22Rv1 (cell line): ENCODE measurements around the gene SBK2.

Source experiments
- H3K27ac ChIP-seq: fragments of 450-650 bp; 2 replicates; pipeline ENCODE4 v1.5.1; 2017
- ZFX ChIP-seq: fragments of 450-650 bp; IDR thresholded peaks from 2 replicates; pipeline ENCODE4 v1.6.1; 2017; ENCODE audit warnings: antibody characterized with exemption, borderline replicate concordance
- TF ChIP-seq, protein P1 (sequence below): fragments of 450-650 bp; IDR thresholded peaks from 2 replicates; pipeline ENCODE4 v1.5.1; 2017; ENCODE audit warnings: mild to moderate bottlenecking

Gene SBK2

GRCh38 chr19:55566823-55567222, 29.9 kb upstream of the SBK2 start:
- no peak overlapping the region for H3K27ac ChIP-seq
- TF ChIP-seq, protein P1, sequence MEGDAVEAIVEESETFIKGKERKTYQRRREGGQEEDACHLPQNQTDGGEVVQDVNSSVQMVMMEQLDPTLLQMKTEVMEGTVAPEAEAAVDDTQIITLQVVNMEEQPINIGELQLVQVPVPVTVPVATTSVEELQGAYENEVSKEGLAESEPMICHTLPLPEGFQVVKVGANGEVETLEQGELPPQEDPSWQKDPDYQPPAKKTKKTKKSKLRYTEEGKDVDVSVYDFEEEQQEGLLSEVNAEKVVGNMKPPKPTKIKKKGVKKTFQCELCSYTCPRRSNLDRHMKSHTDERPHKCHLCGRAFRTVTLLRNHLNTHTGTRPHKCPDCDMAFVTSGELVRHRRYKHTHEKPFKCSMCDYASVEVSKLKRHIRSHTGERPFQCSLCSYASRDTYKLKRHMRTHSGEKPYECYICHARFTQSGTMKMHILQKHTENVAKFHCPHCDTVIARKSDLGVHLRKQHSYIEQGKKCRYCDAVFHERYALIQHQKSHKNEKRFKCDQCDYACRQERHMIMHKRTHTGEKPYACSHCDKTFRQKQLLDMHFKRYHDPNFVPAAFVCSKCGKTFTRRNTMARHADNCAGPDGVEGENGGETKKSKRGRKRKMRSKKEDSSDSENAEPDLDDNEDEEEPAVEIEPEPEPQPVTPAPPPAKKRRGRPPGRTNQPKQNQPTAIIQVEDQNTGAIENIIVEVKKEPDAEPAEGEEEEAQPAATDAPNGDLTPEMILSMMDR, result no peak
- no peak for TF ChIP-seq ZFX

DNA sequence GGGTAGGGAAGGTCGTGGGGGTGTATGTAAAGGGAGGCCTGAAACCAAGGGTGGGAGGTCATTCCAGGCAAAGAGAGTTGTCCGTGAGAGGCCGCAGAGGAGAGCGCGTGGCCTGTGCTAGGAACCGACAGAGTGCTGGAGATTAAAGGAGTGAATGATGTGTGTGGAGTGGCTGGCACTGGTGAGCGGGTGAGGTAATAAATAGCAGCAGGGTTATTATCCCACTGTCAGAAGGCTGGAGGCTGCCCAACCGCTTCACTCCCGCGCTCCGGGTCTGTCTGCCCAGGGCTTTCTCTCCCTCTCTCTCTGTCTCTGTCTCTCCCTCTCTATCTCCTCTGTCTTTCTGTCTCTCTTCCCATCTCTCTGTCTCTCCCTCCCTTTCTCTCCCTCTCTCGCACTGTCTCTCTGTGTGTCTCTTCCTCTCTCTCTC, 26.3 kb upstream of the SBK2 start:
- TF ChIP-seq ZFX, result no peak
- TF ChIP-seq, protein P1, result no peak
- H3K27ac ChIP-seq, result no peak overlapping the region

DNA sequence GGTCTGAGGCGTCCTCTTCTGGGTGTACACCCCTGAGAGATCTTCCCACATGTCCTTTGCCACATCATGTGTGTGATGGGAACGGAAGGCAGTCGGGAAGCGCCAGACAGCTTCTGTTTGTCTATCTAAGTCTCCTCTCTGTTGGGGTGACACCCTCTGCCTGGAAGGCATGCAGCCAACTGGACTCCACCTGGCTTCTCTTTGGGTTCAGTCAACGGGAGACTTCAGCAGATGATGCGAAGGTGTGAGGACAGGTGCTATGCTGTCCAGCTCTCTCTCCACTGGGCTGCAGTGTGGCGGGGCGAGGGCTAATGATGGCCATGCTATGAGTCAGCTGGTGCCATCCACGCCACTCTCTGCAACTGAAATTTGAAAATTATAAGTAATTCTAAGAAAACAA, 22.8 kb upstream of the SBK2 start:
- TF ChIP-seq, protein P1, result no peak
- TF ChIP-seq ZFX, result no peak

DNA sequence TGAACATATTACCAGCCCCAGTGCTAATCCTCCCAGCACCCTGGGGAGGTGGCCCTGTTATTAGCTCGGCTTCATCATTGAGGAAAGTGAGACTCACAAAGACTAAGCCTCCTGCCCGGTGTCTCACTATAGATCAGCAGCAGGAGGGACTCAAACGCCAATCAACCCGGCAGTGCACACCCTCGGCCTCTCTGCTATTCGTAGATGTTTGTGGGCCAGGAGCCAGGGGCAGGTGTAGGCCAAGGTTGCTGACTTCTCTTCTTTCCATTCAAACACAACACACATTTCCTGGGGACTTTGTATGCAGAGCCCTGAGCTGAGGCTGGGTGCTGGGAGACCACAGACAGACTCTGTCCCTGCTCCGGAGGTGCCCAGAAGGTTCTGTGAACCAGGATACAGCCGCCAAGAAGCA, 17.8 kb upstream of the SBK2 start:
- no peak overlapping the region for H3K27ac ChIP-seq
- TF ChIP-seq, protein P1, result no peak
- TF ChIP-seq ZFX, result no peak

More for the DNA sequence above, 22.8 kb upstream of the SBK2 start:
- no peak overlapping the region for H3K27ac ChIP-seq

- TF ChIP-seq, protein P1, result no peak
- no peak for TF ChIP-seq ZFX
- H3K27ac ChIP-seq, result no peak overlapping the region
These were observed 17.4 kb upstream of the SBK2 start for GRCh38 chr19:55554302-55554701.

- TF ChIP-seq, protein P1, result no peak
- no peak for TF ChIP-seq ZFX
- H3K27ac ChIP-seq, result no peak overlapping the region
These were observed 16.6 kb upstream of the SBK2 start for GRCh38 chr19:55553217-55554182.

DNA sequence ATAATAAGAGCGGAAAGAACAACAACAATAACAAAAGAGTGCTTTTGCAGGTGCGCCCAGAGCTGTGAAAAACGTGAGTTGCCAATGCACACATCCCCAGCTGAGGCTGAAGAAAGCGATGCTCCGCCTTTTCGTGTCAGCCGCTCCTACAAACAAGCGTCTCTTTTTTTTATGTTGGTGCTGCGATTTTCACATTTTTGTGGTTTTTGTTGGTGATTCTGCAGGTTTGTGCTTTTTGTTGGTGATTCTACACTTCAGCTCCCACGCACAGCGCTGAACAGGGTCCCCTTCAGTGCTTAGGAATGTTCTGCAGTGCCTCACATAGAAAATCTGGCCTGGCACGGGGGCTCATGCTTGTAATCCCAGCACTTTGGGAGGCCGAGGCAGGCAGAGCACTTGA, 15.7 kb upstream of the SBK2 start:
- no peak for TF ChIP-seq ZFX
- TF ChIP-seq, protein P1, result no peak
- H3K27ac ChIP-seq, result no peak overlapping the region
